Stomach smooth muscle (tissue), 2 donors: ENCODE measurements around the gene DMWD.

ENCODE experiments used
- H3K27ac ChIP-seq: one replicate; pipeline ENCODE4 v1.7.0; 2013; ENCODE audit warnings: mild to moderate bottlenecking, low read length, inconsistent platforms
- H3K27me3 ChIP-seq, 2 donors: one replicate each; pipeline ENCODE4 v1.7.0; 2013; ENCODE audit warnings: low read length in 2 of 2; ENCODE audit not compliant: insufficient read depth in 2 of 2, control insufficient read depth in 1 of 2
- H3K36me3 ChIP-seq, 2 donors: one replicate each; pipeline ENCODE4 v1.7.0; 2013; ENCODE audit warnings: low read length in 2 of 2; ENCODE audit not compliant: control insufficient read depth in 2 of 2, insufficient read depth in 2 of 2
- H3K4me1 ChIP-seq: one replicate; pipeline ENCODE4 v1.7.0; 2013; ENCODE audit warnings: low read length; ENCODE audit not compliant: control insufficient read depth, insufficient read depth
- H3K4me3 ChIP-seq, 2 donors: one replicate each; pipeline ENCODE4 v1.7.0; 2013; ENCODE audit warnings: low read length in 2 of 2
- H3K9ac ChIP-seq, 2 donors: one replicate each; pipeline ENCODE4 v1.7.0; 2013; ENCODE audit warnings: low read length in 2 of 2, mild to moderate bottlenecking in 1 of 2
- H3K9me3 ChIP-seq, 2 donors: one replicate each; pipeline ENCODE4 v1.7.0; 2013; ENCODE audit warnings: low read length in 2 of 2; ENCODE audit not compliant: control insufficient read depth in 2 of 2
- donor health status: healthy.
- donor health status: Pancreatic carcinoma.

DMWD gene

GRCh38 chr19:45769821-45770191, 22.8 kb downstream of the DMWD start:
- Histone ChIP-seq H3K9me3 (no peaks in the 10 kb centered on the region), H3K4me3 (peak overlapping the region; percentile 73 to 75), H3K4me1 (peaks cover 64% of the 10 kb centered on the region), H3K27me3 (no peaks in the 10 kb centered on the region), H3K27ac (peak overlapping the region; percentile 89), H3K9ac (peak overlapping the region; percentile 41 to 74), H3K36me3 (peaks cover 9 to 21% of the 10 kb centered on the region in 2 donors)

GRCh38 chr19:45768984-45769782, 23.5 kb downstream of the DMWD start, which contains the start of gene SIX5:
Gene SIX5, minus strand, starts transcription at chr19:45769252. Its CDS starts 408 bp downstream, at chr19:45768844.
- no peaks in the 10 kb centered on the region for H3K27me3 ChIP-seq

GRCh38 chr19:45768655-45768983, 24.0 kb downstream of the DMWD start:
- Histone ChIP-seq H3K36me3 (peaks cover 7 to 16% of the 10 kb centered on the region in 2 donors), H3K27me3 (no peaks in the 10 kb centered on the region), H3K9me3 (no peaks in the 10 kb centered on the region), H3K4me3 (peak overlapping the region; percentile 83 to 91), H3K4me1 (peaks cover 75% of the 10 kb centered on the region), H3K9ac (peak overlapping the region; percentile 79 to 87), H3K27ac (peak overlapping the region; percentile 93)

More at GRCh38 chr19:45768984-45769782, 23.5 kb downstream of the DMWD start, which contains the start of gene SIX5:
- H3K9ac ChIP-seq, result peak within 1 kb of the TSS; percentile 84 to 87
- H3K4me1 ChIP-seq, result peaks cover 71% of the 10 kb centered on the region
- no peaks in the 10 kb centered on the region for H3K9me3 ChIP-seq
- peak within 1 kb of the TSS; percentile 93 for H3K27ac ChIP-seq
- H3K36me3 ChIP-seq, result peaks cover 7 to 17% of the 10 kb centered on the region in 2 donors
- H3K4me3 ChIP-seq, result peak within 1 kb of the TSS; percentile 83 to 91

GRCh38 chr19:45767881-45768654, 24.6 kb downstream of the DMWD start:
- Histone ChIP-seq H3K27me3 (no peaks in the 10 kb centered on the region), H3K27ac (peak overlapping the region; percentile 93), H3K4me3 (peak overlapping the region; percentile 83 to 91), H3K4me1 (peaks cover 75% of the 10 kb centered on the region), H3K36me3 (peaks cover 1 to 13% of the 10 kb centered on the region in 2 donors), H3K9ac (peak overlapping the region; percentile 84 to 87), H3K9me3 (no peaks in the 10 kb centered on the region)

GRCh38 chr19:45767410-45767880, 25.2 kb downstream of the DMWD start:
- Histone ChIP-seq H3K27ac (peak overlapping the region; percentile 93), H3K27me3 (no peaks in the 10 kb centered on the region), H3K4me3 (peak overlapping the region; percentile 83 to 91), H3K4me1 (peaks cover 75% of the 10 kb centered on the region), H3K36me3 (peaks cover 0 to 9% of the 10 kb centered on the region in 2 donors), H3K9me3 (no peaks in the 10 kb centered on the region), H3K9ac (peak overlapping the region; percentile 84 to 87)

GRCh38 chr19:45766869-45767346, 25.7 kb downstream of the DMWD start:
- Histone ChIP-seq H3K4me1 (peaks cover 70% of the 10 kb centered on the region), H3K27me3 (no peaks in the 10 kb centered on the region), H3K36me3 (peaks cover 0 to 5% of the 10 kb centered on the region in 2 donors), H3K27ac (peak overlapping the region; percentile 93), H3K9ac (peak overlapping the region; percentile 84 to 87), H3K9me3 (no peaks in the 10 kb centered on the region), H3K4me3 (peak overlapping the region; percentile 83 to 91)

- H3K9ac ChIP-seq, result peak overlapping the region; percentile 84 to 87
- H3K9me3 ChIP-seq, result no peaks in the 10 kb centered on the region
- H3K4me1 ChIP-seq, result peaks cover 70% of the 10 kb centered on the region
- H3K27ac ChIP-seq, result peak overlapping the region; percentile 93
- H3K4me3 ChIP-seq, result peak overlapping the region; percentile 83 to 91
- no peaks in the 10 kb centered on the region for H3K27me3 ChIP-seq
- H3K36me3 ChIP-seq, result peaks cover 0 to 2% of the 10 kb centered on the region in 2 donors
Measured at GRCh38 chr19:45766296-45766868, 26.3 kb downstream of the DMWD start.

- Histone ChIP-seq H3K27ac (peak overlapping the region; percentile 93), H3K36me3 (no peaks in the 10 kb centered on the region), H3K4me1 (peaks cover 64% of the 10 kb centered on the region), H3K4me3 (peak overlapping the region in 1 of 2 donors; percentile 91), H3K27me3 (no peaks in the 10 kb centered on the region), H3K9me3 (no peaks in the 10 kb centered on the region), H3K9ac (peak overlapping the region; percentile 29 to 87)
Measured at GRCh38 chr19:45765702-45766295, 26.8 kb downstream of the DMWD start.

GRCh38 chr19:45764945-45765701, 27.5 kb downstream of the DMWD start:
- H3K9me3 ChIP-seq, result no peaks in the 10 kb centered on the region
- no peaks in the 10 kb centered on the region for H3K27me3 ChIP-seq
- peaks cover 58% of the 10 kb centered on the region for H3K4me1 ChIP-seq
- H3K4me3 ChIP-seq, result peak overlapping the region in 1 of 2 donors; percentile 91
- peak overlapping the region; percentile 17 to 29 for H3K9ac ChIP-seq
- no peaks in the 10 kb centered on the region for H3K36me3 ChIP-seq
- H3K27ac ChIP-seq, result peak overlapping the region; percentile 93
